GM23248 (cell line): Measurements from ENCODE around the gene ZNF445. TPM values are rescaled to one million over a fixed set of nuclear protein-coding genes. Genes with fewer than 3 reads are reported as not detected.

ENCODE experiments used
- DNase-seq: peaks from one replicate; pipeline ENCODE4 v3.0.0-alpha.2; 2015
- H2AFZ ChIP-seq: fragments of 200-600 bp; sonication (generic); 2 replicates; pipeline ENCODE4 v1.6.1; 2016; ENCODE audit warnings: antibody characterized with exemption
- H3F3A ChIP-seq: fragments of 200-600 bp; sonication (generic); 2 replicates; pipeline ENCODE4 v1.6.1; 2016; ENCODE audit warnings: mild to moderate bottlenecking, antibody characterized with exemption, mixed run types; ENCODE audit not compliant: insufficient read depth
- H3K27ac ChIP-seq: fragments of 200-600 bp; sonication (generic); 2 replicates; pipeline ENCODE4 v1.5.1; 2016; ENCODE audit warnings: mild to moderate bottlenecking
- H3K27me3 ChIP-seq: fragments of 200-600 bp; sonication (generic); replicated peaks from 2 replicates; pipeline ENCODE4 v1.6.1; 2016; ENCODE audit warnings: mild to moderate bottlenecking; ENCODE audit not compliant: insufficient read depth
- H3K36me3 ChIP-seq: fragments of 200-600 bp; sonication (generic); 2 replicates; pipeline ENCODE4 v1.6.1; 2016; ENCODE audit warnings: low read depth, mild to moderate bottlenecking
- H3K4me1 ChIP-seq: fragments of 200-600 bp; sonication (generic); 2 replicates; pipeline ENCODE4 v1.6.1; 2016; ENCODE audit warnings: mild to moderate bottlenecking; ENCODE audit not compliant: insufficient read depth
- H3K4me2 ChIP-seq: fragments of 200-600 bp; sonication (generic); one replicate; pipeline ENCODE4 v1.6.1; 2016; ENCODE audit warnings: mild to moderate bottlenecking; ENCODE audit not compliant: unreplicated experiment
- H3K4me3 ChIP-seq: fragments of 200-600 bp; sonication (generic); 2 replicates; pipeline ENCODE4 v1.5.1; 2016; ENCODE audit warnings: mild to moderate bottlenecking
- H3K79me2 ChIP-seq: fragments of 200-600 bp; sonication (generic); 2 replicates; pipeline ENCODE4 v1.6.1; 2016; ENCODE audit warnings: mild to moderate bottlenecking; ENCODE audit not compliant: insufficient read depth
- H3K9ac ChIP-seq: fragments of 200-600 bp; sonication (generic); 2 replicates; pipeline ENCODE4 v1.6.1; 2016; ENCODE audit warnings: mild to moderate bottlenecking
- H3K9me2 ChIP-seq: fragments of 200-600 bp; sonication (generic); 2 replicates; pipeline ENCODE4 v1.6.1; 2016; ENCODE audit warnings: mixed run types, mild to moderate bottlenecking, moderate library complexity; ENCODE audit not compliant: insufficient read depth
- H3K9me3 ChIP-seq: fragments of 200-600 bp; sonication (generic); one replicate; pipeline ENCODE4 v1.6.1; 2017; ENCODE audit warnings: low read depth
- H4K20me1 ChIP-seq: fragments of 200-600 bp; sonication (generic); 2 replicates; pipeline ENCODE4 v1.6.0; 2016; ENCODE audit not compliant: insufficient read depth
- EZH2 ChIP-seq: fragments of 200-600 bp; sonication (generic); IDR thresholded peaks from 2 replicates; pipeline ENCODE4 v1.6.1; 2018; ENCODE audit warnings: antibody characterized with exemption, mild to moderate bottlenecking; ENCODE audit not compliant: insufficient read depth, poor library complexity, severe bottlenecking
- EZH2phosphoT487 ChIP-seq: fragments of 200-600 bp; sonication (generic); IDR thresholded peaks from 2 replicates; pipeline ENCODE4 v1.6.1; 2018; ENCODE audit warnings: antibody characterized with exemption, moderate library complexity, mild to moderate bottlenecking, low read depth; ENCODE audit not compliant: insufficient read depth
- WGBS, 2 experiments: methylation state at CpG; one replicate each; pipeline ENCODE4 v1.1.6; 2015 to 2017; ENCODE audit warnings: low lambda C conversion rate in 2 of 2, low coverage in 1 of 2; ENCODE audit errors: missing lambda C conversion rate in 2 of 2; 5-methylcytosine and 5-hydroxymethylcytosine counted together
- in situ Hi-C: fragments of 300-500 bp; cut with MboI; formaldehyde crosslinking; loops from 2 replicates; pipeline ENCODE4 v1.15.0; 2020
- polyA plus RNA-seq: library from polyadenylated mRNA; unstranded; fragments of >200 nt; fragmentation: Nextera tagmentation; extraction: Ambion mirVana; gene quantifications from 2 replicates; pipeline ENCODE4 v1.2.1, GENCODE V29; 2016
- total RNA-seq: library from RNA; depleted of rRNA; stranded (reverse); fragments of >200 nt; shearing (Covaris generic); gene quantifications from 2 replicates; pipeline ENCODE4 v1.2.3, GENCODE V29; 2014

The ZNF445 gene
- total and polyA plus RNA-seq, 2 experiments from 2014 or later, result 2.2 to 5.9 TPM

DNA sequence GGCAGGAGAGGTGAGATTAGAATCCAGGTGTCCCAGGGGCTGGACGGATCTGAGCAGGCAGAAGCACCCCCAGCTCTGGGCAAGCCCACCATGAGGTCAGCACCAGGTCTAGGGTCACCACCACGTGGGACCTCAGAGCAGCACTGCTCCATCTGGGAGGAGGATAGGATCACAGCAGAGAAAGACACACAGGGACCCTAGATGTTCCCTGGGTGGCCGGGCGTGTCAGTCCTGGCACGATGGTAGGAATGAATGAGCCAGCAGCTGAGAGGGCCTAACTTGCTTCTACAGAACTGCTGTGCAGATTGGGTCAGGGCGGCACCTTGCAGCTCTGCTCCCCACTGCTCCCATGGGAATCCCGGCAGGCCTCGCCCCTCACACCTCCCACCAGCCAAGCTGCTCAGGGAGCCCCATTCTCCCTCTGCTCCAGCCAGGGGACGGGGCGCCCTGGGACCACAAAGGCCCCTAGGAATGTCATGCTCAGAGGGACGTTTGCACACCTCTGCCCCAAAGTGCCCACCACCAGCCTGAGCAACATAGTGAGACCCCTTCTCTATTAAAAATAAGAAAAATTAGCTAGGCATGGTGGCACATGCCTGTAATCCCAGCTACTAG lies 66.3 kb downstream of the ZNF445 start:
- H3K4me2 ChIP-seq, result no peak overlapping the region
- WGBS, 2 experiments, result 50 to 64% methylated on average over 11 of the region's 11 CpGs
- H3K4me3 ChIP-seq, result no peak overlapping the region
- H3K4me1 ChIP-seq, result no peaks in the 10 kb centered on the region
- no peak overlapping the region for H3K9ac ChIP-seq
- H2AFZ ChIP-seq, result no peak overlapping the region
- no peaks in the 10 kb centered on the region for H3K36me3 ChIP-seq
- H3K9me2 ChIP-seq, result no peaks in the 10 kb centered on the region
- no peak for DNase-seq
- no peak overlapping the region for H3K27ac ChIP-seq
- no peaks in the 10 kb centered on the region for H3K9me3 ChIP-seq
- H3F3A ChIP-seq, result no peaks in the 10 kb centered on the region
- H3K79me2 ChIP-seq, result no peaks in the 10 kb centered on the region
- in situ Hi-C loops, result no loop called here
- no peaks in the 10 kb centered on the region for H3K27me3 ChIP-seq
- TF ChIP-seq EZH2 (no peak), EZH2phosphoT487 (no peak)
- H4K20me1 ChIP-seq, result no peaks in the 10 kb centered on the region

DNA sequence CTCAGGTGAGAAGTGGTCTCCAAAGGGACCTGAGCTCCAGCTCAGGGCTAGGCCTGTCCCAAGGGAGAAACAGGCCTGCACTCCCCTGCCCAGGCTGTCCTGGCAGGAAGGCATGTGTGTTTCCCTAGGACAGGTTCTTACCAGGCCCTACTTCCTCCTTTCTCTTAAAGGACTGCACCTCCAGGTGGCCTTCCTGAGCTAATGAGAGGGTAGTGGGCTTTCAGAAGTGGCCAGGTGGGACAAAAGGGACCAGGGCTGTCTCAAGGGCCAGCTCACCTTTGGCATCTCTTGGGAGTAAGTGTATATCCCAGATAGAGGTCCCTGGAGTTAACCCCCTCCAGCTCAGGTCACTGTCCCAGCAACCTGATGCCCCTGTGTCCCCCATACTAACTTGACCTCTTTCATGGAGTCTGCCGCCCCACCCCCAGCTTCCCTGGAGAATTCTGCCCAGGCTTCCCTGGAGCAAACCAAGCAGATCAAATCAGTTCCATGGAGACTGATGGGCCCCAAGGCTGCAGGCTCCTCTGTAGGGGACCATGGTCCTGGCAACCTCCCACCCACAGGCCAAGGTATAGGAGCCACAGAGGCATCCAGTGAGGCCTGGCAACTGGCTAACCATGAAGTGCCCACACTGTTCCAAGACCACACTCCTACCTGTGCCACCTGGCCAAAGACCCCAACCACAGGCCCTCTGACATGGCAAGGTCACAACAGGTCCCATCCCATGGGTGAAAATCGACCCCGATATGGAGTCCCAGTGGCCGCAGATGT lies 67.6 kb downstream of the ZNF445 start:
- Histone ChIP-seq H3K4me2 (no peak overlapping the region), H3F3A (no peaks in the 10 kb centered on the region), H3K79me2 (no peaks in the 10 kb centered on the region), H3K4me3 (no peak overlapping the region), H3K4me1 (no peaks in the 10 kb centered on the region), H3K9ac (no peak overlapping the region), H3K27me3 (no peaks in the 10 kb centered on the region), H3K36me3 (no peaks in the 10 kb centered on the region), H2AFZ (no peak overlapping the region), H3K9me3 (no peaks in the 10 kb centered on the region), H3K27ac (no peak overlapping the region), H3K9me2 (no peaks in the 10 kb centered on the region), H4K20me1 (no peaks in the 10 kb centered on the region)
- no peak for DNase-seq
- in situ Hi-C loops, result no loop called here
- TF ChIP-seq EZH2 (no peak), EZH2phosphoT487 (no peak)
- 61 to 73% methylated on average over 4 of the region's 4 CpGs for WGBS, 2 experiments

DNA sequence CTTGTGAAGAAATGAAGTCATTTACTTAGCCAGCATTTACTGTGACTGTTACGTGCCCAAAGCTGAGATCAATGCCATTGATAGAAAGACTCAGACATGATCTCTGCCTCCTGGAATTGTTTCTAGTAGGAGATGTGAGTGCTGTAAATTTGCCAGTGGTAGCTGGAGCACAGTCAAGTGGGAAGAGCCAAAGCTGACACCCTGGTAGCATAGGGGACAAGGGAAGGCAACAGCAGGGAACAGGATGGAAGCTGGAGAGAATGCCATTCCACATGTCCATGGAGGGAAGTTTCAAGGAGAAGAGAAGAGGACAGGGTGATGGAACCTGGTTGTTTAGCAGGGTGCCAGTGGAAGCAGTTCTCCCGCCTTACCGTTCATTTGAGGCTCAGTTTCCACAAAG lies 74.9 kb downstream of the ZNF445 start:
- 94 to 97% methylated on average over 3 of the region's 3 CpGs for WGBS, 2 experiments
- TF ChIP-seq EZH2, result no peak
- no peak for TF ChIP-seq EZH2phosphoT487
- in situ Hi-C loops, result no loop called here

DNA sequence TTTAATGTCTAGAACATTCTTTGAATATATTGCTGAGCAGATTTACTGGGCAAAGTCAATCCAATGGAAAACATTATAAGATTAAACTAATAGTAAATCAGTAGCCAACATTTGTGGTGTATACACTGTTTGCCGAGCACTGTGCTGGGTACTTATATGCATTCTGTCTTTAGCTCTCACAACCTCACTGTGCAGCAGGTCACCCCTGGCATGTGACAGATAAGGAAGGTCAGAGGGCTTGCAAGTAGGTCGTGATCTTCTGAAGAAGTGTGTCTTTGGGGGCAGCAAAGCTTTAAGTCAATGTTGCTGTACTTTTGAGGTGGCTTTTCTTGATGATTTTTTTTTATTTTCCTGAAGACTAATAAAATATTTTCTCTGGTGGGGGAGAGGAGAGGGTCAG lies 76.7 kb downstream of the ZNF445 start:
- Histone ChIP-seq H3K4me2 (no peak overlapping the region), H3K27ac (no peak overlapping the region), H3K36me3 (0 out of 2 replicates have a peak, but pooled peaks cover 4% of the 10 kb centered on the region), H3K9me2 (no peaks in the 10 kb centered on the region), H3K4me1 (no peaks in the 10 kb centered on the region), H3K27me3 (no peaks in the 10 kb centered on the region), H3K4me3 (no peak overlapping the region), H2AFZ (no peak overlapping the region), H3F3A (no peaks in the 10 kb centered on the region), H3K9me3 (no peaks in the 10 kb centered on the region), H3K79me2 (no peaks in the 10 kb centered on the region), H3K9ac (no peak overlapping the region), H4K20me1 (no peaks in the 10 kb centered on the region)
- no peak for DNase-seq
- TF ChIP-seq EZH2 (no peak), EZH2phosphoT487 (no peak)
- in situ Hi-C loops, result no loop called here
- 52 to 57% methylated on average over 2 of the region's 2 CpGs for WGBS, 2 experiments

More for the DNA sequence above, 74.9 kb downstream of the ZNF445 start:
- Histone ChIP-seq H2AFZ (no peak overlapping the region), H4K20me1 (no peaks in the 10 kb centered on the region), H3K9ac (no peak overlapping the region), H3K9me2 (no peaks in the 10 kb centered on the region), H3K36me3 (0 out of 2 replicates have a peak, but pooled peaks cover 4% of the 10 kb centered on the region), H3K9me3 (no peaks in the 10 kb centered on the region), H3K27ac (no peak overlapping the region), H3F3A (no peaks in the 10 kb centered on the region), H3K27me3 (no peaks in the 10 kb centered on the region), H3K4me1 (no peaks in the 10 kb centered on the region), H3K4me3 (no peak overlapping the region), H3K79me2 (no peaks in the 10 kb centered on the region), H3K4me2 (no peak overlapping the region)
- DNase-seq, result no peak
